IPS-NIHi7 (cell line): ENCODE results near the gene METTL26.

Source experiments
- DNase-seq: peaks from one replicate; pipeline ENCODE4 v3.0.0; 2012; ENCODE audit warnings: mixed read lengths; ENCODE audit errors: extremely low spot score

METTL26 gene

DNA sequence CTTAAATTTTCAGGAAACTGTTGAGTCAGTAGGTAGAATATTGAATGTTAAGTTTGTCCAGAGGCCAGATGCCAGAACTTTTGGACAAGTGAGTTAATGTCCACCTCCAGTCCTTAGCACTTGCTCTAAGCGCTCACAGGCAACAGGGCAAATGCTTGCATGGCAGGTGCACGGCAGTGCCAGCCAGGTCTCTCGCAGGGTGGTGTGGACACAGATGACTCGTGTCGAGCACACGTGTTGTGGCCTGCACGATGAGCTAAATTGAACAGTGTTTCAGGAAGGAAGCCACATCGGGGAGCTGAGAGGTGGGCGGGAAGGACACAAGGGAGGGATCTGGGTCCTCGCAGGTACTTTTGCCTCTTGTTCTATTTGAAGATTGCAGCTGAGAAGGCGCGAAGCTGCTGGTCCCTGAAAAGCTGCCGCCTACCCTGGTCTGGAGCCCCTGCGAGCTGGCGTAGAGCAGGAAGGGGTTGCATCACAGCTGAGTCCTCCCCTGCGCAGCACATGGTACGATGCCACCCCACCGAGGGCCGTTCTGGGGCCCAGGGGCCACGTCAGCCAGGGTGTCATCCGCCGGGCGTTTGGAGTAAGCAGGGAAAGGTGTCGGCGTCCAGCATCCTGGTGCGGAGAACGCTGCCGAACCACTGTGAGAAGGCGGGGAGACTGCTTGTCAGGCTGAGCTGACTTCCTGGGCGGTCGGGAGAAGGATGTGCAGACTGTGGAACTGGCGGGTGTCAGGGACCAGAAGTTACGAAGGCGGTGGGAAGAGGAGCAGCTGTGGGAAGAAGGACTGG, 40.0 kb downstream of the METTL26 start:
- DNase-seq, result no peak

DNA sequence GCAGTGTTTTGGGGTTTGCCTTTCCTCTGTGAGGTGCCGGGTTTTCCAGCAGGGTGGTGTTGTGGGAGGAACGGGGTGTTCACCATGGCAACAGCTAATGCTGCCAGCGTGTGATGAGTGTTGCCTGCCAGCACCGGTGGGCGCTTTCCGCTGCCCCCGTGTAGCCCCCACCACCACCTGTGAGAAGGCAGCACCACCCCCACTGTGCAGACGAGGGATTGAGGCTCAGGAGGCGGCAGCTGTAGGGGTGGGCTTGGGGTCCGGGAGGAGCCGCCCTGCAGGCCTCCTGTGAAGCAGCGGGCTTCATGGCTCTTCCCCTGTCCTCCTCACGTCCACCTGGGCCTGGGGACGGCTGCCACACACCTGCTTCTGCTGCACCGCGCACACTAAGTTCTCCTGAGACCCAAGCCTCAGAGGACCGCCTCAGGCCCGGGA, 41.0 kb downstream of the METTL26 start:
- DNase-seq, result no peak

DNA sequence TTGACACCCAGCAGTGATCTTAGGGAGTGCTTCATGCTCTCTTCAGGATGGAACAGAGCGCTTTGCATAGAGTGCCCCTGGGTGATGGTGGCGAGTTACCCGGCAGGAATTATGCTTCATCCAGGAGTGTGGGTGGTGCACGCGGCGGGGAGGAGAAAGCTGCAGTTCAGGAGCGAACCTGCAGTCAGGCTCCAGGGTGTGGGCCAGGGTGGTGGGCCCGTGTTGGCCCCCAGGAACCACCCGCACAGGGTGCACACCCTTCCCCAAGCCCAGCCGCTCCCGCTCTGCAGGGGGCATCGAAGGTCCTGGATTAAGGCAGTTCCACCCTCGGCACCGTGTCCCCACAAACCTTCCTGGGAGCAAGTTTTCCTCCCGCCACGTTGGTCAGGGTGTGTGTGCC, 42.3 kb downstream of the METTL26 start:
- DNase-seq, result no peak

DNA sequence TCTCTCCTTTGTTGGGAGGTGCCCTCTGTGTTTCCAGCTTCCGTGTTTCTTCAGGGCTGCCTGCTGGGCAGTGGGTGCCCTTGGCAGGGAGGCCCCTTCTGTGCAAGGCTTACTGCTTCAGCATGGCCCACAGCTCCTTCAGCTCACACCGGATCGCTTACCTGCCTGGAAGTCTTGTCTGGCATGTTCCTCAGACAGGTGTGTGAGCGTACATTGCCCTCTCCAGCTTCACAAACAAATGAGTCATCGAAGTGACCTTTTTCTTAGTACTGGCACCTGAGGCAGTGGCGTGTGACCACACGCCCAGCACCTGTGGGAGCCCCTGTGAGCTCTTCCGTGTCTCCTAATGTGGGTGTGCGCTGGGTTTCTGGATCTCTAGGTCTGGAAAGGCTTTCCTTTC, 42.7 kb downstream of the METTL26 start:
- no peak for DNase-seq

DNA sequence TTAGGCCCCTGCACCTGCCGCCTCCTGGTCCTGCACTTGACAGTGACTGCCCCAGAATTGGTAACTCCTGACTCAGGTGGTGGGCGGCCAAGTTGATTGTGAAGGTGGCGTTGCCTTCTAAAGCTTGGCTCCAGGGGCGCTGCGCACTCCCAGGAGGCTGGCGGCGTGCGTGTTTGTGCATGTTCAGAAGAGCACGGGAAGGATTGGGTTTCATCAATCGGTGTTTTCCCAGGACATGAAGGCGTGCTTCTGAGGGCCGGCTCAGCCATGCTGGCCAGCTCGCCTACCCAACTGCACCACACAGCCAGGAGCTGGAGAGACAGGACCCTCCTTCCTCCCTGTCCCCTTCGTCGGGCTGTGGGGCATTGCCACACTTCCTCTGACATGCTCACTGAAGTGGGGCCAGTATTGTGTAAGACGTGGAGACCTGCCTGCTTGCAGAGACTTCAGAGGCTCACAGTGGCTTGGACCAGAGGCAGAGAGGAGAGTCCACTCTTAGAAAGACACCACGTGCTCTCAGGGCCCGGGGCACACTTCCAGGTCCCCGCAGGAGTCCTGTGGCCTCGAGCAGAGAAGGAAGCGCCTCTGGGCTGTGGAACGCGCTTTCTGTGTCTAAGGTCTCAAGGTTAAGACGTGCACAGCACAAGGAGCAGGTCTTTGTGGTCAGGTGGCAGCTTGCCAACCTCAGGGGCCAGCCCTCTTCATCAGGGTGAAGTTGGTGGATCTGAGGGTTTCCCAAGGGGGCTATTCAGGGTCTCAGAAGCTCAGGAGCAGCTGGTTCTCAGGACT, 43.4 kb downstream of the METTL26 start:
- no peak for DNase-seq

DNA sequence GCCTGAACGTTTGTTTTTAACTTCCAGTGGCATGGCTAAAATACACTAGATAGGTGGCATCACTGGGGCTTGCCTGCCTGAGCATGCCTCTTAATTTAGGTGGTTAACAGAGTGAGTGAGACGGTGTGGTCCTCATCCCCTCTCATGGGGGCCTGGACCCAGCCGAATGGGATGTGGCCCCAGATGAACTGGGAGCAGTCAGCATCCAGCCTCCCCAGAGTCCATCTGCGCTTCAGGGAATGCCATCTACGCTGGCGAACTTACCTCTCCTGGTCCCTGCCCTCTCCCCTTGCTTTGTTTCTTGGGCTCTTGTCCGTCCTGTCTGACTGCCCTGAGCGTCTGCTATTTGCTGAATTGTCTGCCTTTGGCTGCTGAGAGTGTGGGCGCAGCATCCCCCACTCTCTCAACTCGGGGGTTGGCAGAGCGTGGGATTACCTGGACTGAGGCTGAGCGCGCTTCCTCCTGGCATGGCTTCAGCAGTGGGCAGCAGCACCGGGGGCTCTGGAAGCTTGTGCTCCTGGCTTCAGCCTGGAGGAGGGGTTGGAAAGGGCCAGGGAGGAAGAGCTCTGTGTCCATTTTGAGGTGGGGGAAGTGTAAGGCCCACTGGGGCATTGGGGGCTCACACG, 44.1 kb downstream of the METTL26 start:
- no peak for DNase-seq

DNA sequence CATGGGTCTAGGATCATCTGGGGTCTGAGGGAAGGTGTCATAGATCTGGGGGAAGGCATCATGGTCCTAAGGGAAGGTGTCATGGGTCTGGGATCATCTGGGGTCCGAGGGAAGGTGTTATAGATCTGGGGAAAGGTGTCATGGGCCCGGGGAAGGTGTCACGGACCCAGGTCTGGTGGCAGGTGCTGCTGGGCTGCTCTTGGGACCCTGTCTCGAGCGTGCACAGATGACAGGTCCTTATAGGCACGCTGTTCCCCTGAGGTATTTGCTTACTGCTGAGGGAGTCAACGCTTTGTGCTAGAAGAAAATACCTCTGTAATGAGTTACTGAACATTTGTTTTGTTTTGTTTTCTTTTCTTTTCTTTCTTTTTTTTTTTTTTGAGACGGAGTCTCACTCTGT, 44.9 kb downstream of the METTL26 start:
- no peak for DNase-seq

DNA sequence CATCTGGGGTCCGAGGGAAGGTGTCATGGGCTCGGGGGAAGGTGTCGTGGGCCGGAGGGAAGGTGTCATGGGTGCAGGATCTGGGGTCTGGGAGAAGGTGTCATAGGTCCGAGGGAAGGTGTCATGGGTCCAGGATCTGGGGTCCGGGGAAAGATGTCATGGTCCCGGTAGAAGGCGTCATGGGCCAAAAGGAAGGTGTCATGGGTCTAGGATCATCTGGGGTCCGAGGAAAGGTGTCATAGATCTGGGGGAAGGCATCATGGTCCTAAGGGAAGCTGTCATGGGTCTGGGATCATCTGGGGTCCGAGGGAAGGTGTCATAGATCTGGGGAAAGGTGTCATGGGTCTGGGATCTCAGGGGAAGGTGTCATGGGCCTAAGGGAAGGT, 45.3 kb downstream of the METTL26 start:
- DNase-seq, result no peak

DNA sequence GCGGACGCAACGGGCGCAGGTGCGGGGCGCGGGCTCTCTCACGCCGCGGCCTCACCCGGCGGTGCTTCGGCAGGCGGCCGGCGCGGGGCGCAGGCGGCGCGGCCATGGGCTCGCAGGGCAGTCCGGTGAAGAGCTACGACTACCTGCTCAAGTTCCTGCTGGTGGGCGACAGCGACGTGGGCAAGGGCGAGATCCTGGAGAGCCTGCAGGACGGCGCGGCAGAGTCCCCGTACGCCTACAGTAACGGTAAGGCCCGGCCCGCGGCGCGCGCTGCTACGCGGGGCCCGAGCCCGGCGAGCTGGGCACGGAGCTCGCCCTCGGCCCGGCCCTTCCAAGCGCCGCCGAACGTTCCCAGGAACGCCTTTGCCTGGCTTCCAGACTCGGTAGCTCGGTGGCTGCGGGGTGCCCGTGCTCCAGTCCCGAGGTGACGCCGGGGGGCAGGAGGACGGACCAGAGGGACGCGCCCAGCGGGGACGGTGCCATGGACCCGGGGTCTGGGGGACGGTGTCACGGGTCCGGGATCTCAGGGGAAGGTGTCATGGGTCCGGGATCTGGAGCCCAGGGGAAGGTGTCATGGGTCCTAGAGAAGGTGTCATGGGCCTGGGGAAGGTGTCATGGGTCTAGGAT, 45.8 kb downstream of the METTL26 start:
- DNase-seq, result no peak

DNA sequence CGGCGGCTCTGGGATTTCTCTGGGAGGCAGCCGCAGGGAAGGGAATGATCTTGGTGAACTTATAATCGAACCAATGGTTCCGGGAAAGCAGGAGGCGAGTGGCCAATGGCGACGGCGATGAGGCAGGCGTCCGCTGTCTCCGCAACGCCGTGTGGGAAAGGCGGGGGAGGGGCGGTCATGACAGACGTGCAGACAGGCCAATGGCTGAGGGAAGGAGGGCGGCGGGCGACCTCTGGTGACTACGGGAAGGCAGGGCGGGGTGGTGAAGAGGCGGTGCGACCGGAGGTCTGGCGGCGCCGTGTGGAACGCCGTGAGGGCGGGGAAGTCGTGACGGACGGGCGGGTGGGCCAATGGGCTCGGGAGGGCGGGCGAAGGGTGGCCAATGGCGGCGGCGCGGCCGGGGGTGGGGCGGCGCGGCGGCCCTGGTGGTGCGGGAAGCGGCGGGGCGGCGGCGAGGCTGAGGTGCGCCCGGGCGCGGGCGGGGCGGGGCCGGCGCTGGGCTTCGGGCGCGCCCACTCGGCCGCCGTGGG, 46.4 kb downstream of the METTL26 start, which contains the start of gene RAB40C:
Gene RAB40C (plus strand): TSS at position 409 of the 530 bp plus-strand sequence. CDS start 226 bp downstream, outside the sequence.
- DNase-seq, result peak; percentile 98

DNA sequence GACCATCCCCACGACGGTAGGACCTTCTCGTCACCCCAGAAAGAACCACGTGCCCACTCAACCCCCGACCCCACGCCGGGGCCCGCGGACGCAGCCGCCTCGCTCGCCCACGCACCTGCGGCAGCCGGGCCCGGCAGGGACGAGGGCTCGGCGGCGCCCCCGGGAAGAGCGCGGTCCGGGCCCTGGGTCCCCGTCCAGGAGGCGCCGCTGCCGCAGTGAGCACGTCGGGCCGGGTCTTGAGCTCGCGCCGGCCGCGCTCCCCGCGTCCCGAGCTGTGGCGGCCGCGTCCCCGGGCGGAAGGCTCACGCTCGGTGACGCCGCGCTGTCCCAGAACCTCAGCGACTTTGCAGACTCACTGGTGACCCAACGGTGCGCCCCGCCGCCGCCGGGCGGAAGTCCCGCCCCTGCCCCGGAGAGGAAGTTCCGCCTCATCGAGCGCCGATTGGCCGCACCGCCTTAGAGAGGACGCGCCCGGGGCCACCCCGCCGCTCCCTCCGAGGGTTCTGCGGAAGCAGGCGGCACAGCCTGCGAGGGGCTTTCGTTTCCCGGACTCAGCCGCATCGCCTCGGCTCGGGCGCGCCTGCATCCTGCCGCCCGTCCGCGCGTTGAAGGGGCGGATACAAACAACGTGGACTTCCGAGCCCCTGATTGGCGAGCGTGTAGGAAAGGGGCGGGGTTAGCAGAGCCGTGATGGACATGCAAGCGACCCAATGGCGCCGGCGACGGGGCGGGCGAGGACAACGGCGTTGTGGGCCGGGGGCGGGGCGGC, 47.0 kb downstream of the METTL26 start:
- peak; percentile 88 for DNase-seq

DNA sequence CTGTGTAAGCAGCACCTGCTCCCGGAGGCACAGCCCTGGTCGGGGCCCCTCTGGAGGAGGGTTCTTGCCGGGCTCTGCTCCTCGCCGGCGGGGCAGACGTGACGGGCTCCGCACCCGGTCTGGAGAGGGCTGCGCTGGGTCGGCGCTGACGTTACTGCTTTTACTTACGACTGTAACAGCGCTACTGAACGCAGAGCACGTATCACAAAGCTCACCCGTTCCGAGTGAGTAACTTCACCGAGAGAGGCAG, 47.5 kb downstream of the METTL26 start:
- no peak for DNase-seq

DNA sequence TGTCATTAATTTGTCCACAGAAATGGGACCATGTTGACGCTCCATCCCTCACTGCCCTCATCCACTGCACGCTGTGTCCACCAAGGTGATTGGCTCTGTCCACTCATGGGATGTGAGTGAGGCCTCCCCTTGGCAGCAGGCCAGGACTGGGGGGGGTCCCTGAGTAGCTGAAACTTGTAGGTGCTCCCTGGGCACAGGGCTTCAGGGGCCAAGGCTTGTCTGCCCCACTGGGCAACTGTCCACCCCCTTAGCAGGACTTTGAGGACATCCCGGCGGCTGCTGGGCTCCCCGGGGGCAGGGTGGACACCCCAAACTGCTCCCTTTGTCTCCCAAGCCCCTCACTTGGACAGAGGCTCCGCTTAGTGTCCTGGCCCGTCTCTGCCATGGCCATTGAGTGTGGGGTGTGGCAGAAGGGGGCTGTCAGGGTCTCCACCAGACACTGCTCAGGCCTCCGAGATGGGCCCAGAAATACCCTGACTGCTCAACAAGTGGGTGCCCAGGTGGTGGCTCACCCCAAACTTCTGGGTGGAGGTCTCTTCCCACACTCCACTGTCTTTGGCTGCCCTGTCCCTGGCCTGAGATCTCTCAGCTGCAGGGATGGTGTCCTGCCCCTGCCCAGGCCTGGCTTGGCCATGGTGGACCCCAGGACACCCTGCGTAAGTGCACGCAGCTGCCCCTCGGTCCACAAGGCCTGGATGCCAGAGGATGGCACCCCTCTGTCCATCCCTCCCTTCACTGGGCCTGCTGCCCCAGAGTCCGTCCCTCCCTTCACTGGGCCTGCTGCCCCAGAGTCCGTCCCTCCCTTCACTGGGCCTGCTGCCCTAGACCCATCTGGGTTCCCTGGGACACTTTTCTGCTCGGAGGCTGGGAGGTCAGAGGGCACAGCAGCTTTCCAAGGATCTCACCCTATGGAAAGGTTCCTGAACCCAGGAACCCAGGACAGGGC, 49.2 kb downstream of the METTL26 start:
- DNase-seq, result no peak

DNA sequence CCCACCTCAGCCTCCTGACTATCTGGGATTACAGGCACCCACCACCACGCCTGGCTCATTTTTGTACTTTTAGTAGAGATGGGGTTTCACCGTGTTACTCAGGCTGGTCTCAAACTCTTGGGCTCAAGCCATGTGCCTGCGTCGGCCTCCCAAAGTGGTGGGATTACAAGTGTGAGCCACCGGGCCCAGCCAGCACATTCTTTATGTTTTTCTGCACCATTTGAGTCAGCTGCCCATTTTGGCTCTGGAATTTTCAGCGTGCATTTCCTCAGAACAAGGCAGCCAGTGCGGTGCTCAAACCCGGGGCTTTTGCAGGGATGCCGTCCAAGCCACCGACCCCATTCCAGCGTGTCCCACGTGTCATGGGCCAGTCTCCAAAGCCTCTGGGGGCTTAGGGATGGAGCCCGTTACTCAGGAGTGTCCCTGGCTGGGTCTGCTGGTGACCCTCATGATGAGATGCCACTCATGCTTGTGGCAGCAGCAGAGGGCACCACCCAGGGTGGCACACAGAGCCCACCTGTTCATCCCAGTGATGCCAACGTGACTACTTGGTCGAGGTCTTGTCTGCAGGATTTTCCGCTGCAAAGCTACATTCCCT, 50.0 kb downstream of the METTL26 start:
- DNase-seq, result no peak

DNA sequence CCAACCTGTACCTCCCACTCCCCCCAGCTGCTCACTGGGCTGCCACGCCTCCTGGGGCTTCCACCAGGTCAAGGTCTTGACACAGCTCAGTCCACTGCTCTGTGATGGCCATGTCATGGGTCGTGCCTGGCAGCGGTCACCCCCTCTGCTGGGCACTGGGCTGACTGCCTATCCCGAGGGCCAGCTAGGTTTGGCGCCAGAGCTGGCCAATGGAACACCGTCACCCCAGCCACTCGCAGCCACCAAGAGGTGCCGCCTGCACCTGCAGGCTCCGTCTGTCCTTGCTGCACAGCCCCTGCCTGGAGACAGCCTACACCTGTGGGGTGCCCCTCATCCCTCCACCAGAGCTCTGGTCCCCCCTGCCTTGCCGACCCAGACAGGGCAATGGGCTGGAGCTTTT, 50.8 kb downstream of the METTL26 start:
- no peak for DNase-seq
